ENCODE results near the gene YJEFN3.

Gene YJEFN3

GRCh38 chr19:19498255-19498991 is 30.3 kb upstream of the YJEFN3 start:
- no peak for DNase-seq

GRCh38 chr19:19499272-19499995 is 29.3 kb upstream of the YJEFN3 start:
- no peak for DNase-seq

- no peak for DNase-seq
Measured at GRCh38 chr19:19500975-19501644, 27.6 kb upstream of the YJEFN3 start.

GRCh38 chr19:19501798-19502197 is 26.9 kb upstream of the YJEFN3 start:
- DNase-seq = no peak

GRCh38 chr19:19502281-19502680 is 26.4 kb upstream of the YJEFN3 start:
- DNase-seq = no peak

- no peak for DNase-seq
Measured at GRCh38 chr19:19502808-19503602, 25.7 kb upstream of the YJEFN3 start.

GRCh38 chr19:19504754-19505668 is 23.7 kb upstream of the YJEFN3 start:
- DNase-seq = no peak

GRCh38 chr19:19505669-19506326 is 22.9 kb upstream of the YJEFN3 start:
- DNase-seq = no peak

GRCh38 chr19:19506592-19506991 is 22.1 kb upstream of the YJEFN3 start:
- no peak for DNase-seq

GRCh38 chr19:19507354-19507753 is 21.4 kb upstream of the YJEFN3 start:
- no peak for DNase-seq

- DNase-seq = no peak
Measured at GRCh38 chr19:19508217-19508616, 20.5 kb upstream of the YJEFN3 start.

- no peak for DNase-seq
Measured at GRCh38 chr19:19510432-19510831, 18.3 kb upstream of the YJEFN3 start.

GRCh38 chr19:19513682-19514081 is 15.0 kb upstream of the YJEFN3 start:
- DNase-seq = no peak

- DNase-seq = no peak
Measured at GRCh38 chr19:19514215-19514657, 14.5 kb upstream of the YJEFN3 start.

GRCh38 chr19:19514881-19515641 is 13.7 kb upstream of the YJEFN3 start, which contains the start of gene TSSK6:
TSS of gene TSSK6 (minus strand) at chr19:19515548. CDS start at chr19:19515427, 121 bp downstream.
- no peak for DNase-seq

- DNase-seq = peak; percentile 93
Measured at GRCh38 chr19:19515642-19516519, 12.8 kb upstream of the YJEFN3 start, which contains the start of gene NDUFA13. TSS of gene NDUFA13 (plus strand) at chr19:19516225. CDS start at chr19:19516239, 14 bp downstream.

GRCh38 chr19:19517235-19517619 is 11.5 kb upstream of the YJEFN3 start:
- DNase-seq = no peak

GRCh38 chr19:19520989-19521388 is 7.7 kb upstream of the YJEFN3 start:
- DNase-seq = no peak

GRCh38 chr19:19523177-19523576 is 5.5 kb upstream of the YJEFN3 start:
- DNase-seq = no peak

All from MV-4-11 (cell line).